Smooth muscle cell (in vitro differentiated cells): ENCODE measurements around the gene C13orf46. TPM values are rescaled to one million over a fixed set of nuclear protein-coding genes. Genes with fewer than 3 reads are reported as not detected.
A peak's percentile ranks its signal among the peaks of the same experiment; 100 is the strongest.

Experiments used
- DNase-seq: peaks from one replicate; lab custom pipeline; 2025; ENCODE audit not compliant: unreplicated experiment; lab: John Stamatoyannopoulos, UW
- H2AFZ ChIP-seq: fragments of 200-600 bp; sonication (generic); 2 replicates; pipeline ENCODE4 v1.6.0; 2016; ENCODE audit warnings: antibody characterized with exemption, low read depth, mild to moderate bottlenecking
- H3F3A ChIP-seq: fragments of 200-600 bp; sonication (generic); 2 replicates; pipeline ENCODE4 v1.6.0; 2017; ENCODE audit warnings: antibody characterized with exemption, low read depth
- H3K27ac ChIP-seq: fragments of 200-600 bp; sonication (generic); 2 replicates; pipeline ENCODE4 v1.5.1; 2016; ENCODE audit warnings: low read depth, mild to moderate bottlenecking
- H3K27me3 ChIP-seq: fragments of 200-600 bp; sonication (generic); 2 replicates; pipeline ENCODE4 v1.6.1; 2016; ENCODE audit warnings: low read depth, mild to moderate bottlenecking
- H3K36me3 ChIP-seq: fragments of 200-600 bp; sonication (generic); 2 replicates; pipeline ENCODE4 v1.5.1; 2016; ENCODE audit warnings: low read depth
- H3K4me1 ChIP-seq: fragments of 200-600 bp; sonication (generic); 2 replicates; pipeline ENCODE4 v1.5.1; 2016; ENCODE audit warnings: low read depth
- H3K4me2 ChIP-seq: fragments of 200-600 bp; sonication (generic); 2 replicates; pipeline ENCODE4 v1.6.0; 2016; ENCODE audit warnings: mild to moderate bottlenecking
- H3K4me3 ChIP-seq: fragments of 200-600 bp; sonication (generic); 2 replicates; pipeline ENCODE4 v1.5.1; 2016; ENCODE audit warnings: mild to moderate bottlenecking
- H3K79me2 ChIP-seq: fragments of 200-600 bp; sonication (generic); 2 replicates; pipeline ENCODE4 v1.6.0; 2016; ENCODE audit warnings: low read depth, mild to moderate bottlenecking
- H3K9ac ChIP-seq: fragments of 200-600 bp; sonication (generic); 2 replicates; pipeline ENCODE4 v1.6.0; 2016; ENCODE audit warnings: low read depth
- H3K9me3 ChIP-seq: fragments of 200-600 bp; sonication (generic); replicated peaks from 2 replicates; pipeline ENCODE4 v1.5.1; 2016; ENCODE audit warnings: low read depth
- H4K20me1 ChIP-seq: fragments of 200-600 bp; sonication (generic); 2 replicates; pipeline ENCODE4 v1.6.0; 2016; ENCODE audit warnings: low read depth
- WGBS: methylation state at CpG from one replicate; pipeline ENCODE4 v1.1.7; 2016; ENCODE audit warnings: low lambda C conversion rate; 5-methylcytosine and 5-hydroxymethylcytosine counted together
- polyA plus RNA-seq: library from polyadenylated mRNA; unstranded; fragments of >200 nt; fragmentation: Nextera tagmentation; extraction: Ambion mirVana; gene quantifications from 2 replicates; pipeline ENCODE4 v1.2.1, GENCODE V29; 2016
- total RNA-seq: library from RNA; depleted of rRNA; stranded (reverse); fragments of >200 nt; gene quantifications from 2 replicates; pipeline ENCODE4 v1.2.3, GENCODE V29; 2014
- TF ChIP-seq, protein P1 (sequence below): fragments of 200-600 bp; sonication (generic); IDR thresholded peaks from 2 replicates; pipeline ENCODE4 v1.5.1; 2017; ENCODE audit warnings: borderline replicate concordance, mild to moderate bottlenecking, antibody characterized with exemption; ENCODE audit not compliant: insufficient read depth, poor library complexity, severe bottlenecking

C13orf46 gene
- total and polyA plus RNA-seq, 2 experiments from 2014 or later: 0.26 to 5.8 TPM

DNA sequence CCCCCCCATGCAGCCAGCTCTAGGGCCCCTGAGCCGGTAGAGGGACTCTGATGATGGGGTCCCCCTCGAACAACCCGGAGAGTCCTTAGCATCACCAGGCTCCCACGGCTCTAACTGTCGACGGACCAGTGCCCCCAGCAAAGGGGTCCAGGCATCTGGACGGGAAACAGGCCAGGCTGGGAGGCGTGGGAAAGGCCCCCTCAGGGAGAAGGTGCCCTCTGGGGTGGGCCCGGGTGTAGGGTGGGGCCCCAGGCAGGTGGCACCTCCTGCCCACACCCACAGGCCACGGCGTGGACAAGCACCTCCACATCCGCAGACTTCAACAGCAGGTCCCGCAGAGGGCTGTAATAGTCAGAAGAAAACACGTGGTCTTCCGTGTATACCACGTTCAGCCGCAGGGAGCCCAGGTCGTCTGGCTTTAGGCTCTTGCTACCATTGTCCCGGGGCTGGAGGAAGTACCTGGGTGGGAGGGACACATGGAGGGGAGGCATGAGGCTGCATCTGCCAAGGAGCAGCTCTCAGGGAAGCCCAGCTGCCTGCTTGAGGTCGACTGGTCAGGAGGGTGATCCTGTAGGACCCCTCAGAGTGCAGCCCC, 44.7 kb upstream of the C13orf46 start:
- TF ChIP-seq, protein P1, sequence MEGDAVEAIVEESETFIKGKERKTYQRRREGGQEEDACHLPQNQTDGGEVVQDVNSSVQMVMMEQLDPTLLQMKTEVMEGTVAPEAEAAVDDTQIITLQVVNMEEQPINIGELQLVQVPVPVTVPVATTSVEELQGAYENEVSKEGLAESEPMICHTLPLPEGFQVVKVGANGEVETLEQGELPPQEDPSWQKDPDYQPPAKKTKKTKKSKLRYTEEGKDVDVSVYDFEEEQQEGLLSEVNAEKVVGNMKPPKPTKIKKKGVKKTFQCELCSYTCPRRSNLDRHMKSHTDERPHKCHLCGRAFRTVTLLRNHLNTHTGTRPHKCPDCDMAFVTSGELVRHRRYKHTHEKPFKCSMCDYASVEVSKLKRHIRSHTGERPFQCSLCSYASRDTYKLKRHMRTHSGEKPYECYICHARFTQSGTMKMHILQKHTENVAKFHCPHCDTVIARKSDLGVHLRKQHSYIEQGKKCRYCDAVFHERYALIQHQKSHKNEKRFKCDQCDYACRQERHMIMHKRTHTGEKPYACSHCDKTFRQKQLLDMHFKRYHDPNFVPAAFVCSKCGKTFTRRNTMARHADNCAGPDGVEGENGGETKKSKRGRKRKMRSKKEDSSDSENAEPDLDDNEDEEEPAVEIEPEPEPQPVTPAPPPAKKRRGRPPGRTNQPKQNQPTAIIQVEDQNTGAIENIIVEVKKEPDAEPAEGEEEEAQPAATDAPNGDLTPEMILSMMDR: no peak
- Histone ChIP-seq H3K9me3 (no peaks in the 10 kb centered on the region), H3K79me2 (no peaks in the 10 kb centered on the region), H4K20me1 (peaks cover 17% of the 10 kb centered on the region), H2AFZ (no peak overlapping the region), H3F3A (no peaks in the 10 kb centered on the region), H3K27ac (no peak overlapping the region), H3K4me1 (no peaks in the 10 kb centered on the region), H3K9ac (no peak overlapping the region), H3K36me3 (no peaks in the 10 kb centered on the region), H3K4me2 (no peak overlapping the region), H3K27me3 (no peaks in the 10 kb centered on the region), H3K4me3 (no peak overlapping the region)
- WGBS: 97% methylated on average over 20 of the region's 20 CpGs
- DNase-seq: no peak

DNA sequence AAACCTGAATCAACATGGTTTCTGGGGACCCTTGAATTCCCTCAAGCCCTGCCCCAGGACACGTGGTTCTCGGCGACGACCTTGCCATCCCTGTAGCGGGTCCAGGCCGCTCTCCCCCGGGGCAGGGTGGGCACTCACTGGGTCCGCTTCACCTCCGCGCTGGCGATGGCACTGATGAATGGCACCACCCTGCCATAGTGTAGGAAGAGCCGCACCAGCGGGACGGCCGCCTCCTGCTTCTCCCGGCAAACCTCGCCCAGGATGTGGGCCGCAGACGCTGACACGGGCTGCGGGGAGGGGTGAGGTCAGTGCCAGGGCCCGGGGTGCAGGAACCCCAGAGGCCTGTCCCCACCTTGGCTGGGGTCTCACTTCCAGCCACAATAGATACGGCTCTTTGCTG, 44.1 kb upstream of the C13orf46 start:
- Histone ChIP-seq H3K4me2 (no peak overlapping the region), H3K27ac (no peak overlapping the region), H4K20me1 (peaks cover 11% of the 10 kb centered on the region), H3K4me3 (no peak overlapping the region), H3K9ac (no peak overlapping the region), H3K9me3 (no peaks in the 10 kb centered on the region), H3K27me3 (no peaks in the 10 kb centered on the region), H3F3A (no peaks in the 10 kb centered on the region), H3K4me1 (no peaks in the 10 kb centered on the region), H2AFZ (no peak overlapping the region), H3K36me3 (no peaks in the 10 kb centered on the region), H3K79me2 (no peaks in the 10 kb centered on the region)
- DNase-seq: no peak
- TF ChIP-seq, protein P1: no peak
- WGBS: over 99% methylated on average over 23 of the region's 23 CpGs

DNA sequence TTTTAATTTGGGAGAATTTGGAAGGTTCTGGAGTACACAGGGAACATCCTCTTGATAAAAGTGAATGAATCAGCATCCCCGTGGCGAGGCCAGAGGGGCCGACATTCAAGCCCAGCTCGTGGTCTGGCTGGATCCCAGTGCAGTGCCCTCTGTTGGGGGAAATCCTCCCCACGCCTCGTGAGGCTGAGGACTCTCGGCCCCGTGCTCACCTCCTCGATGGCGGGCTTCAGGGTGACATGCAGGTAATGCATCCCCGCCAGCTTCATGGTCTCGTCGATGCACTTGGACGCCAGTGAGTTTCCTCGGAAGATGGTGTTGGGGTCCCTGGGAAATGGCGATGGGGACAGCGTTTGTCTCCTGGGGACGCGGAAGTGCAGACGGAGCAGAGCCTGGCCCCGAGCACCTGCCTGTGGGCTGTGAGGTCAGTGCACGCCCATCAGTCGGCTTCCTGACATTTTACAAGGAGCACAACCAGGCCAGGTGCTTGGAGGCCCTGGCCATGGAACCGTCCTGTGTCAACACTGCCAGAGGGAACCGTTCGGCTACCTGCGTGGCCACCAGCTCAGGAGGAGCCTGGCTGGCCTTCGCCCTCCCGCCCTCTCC, 43.3 kb upstream of the C13orf46 start:
- Histone ChIP-seq H2AFZ (no peak overlapping the region), H3K4me3 (no peak overlapping the region), H3K27ac (no peak overlapping the region), H3K9ac (no peak overlapping the region), H4K20me1 (peaks cover 11% of the 10 kb centered on the region), H3K27me3 (no peaks in the 10 kb centered on the region), H3K4me1 (no peaks in the 10 kb centered on the region), H3K36me3 (no peaks in the 10 kb centered on the region), H3K79me2 (no peaks in the 10 kb centered on the region), H3F3A (no peaks in the 10 kb centered on the region), H3K9me3 (no peaks in the 10 kb centered on the region), H3K4me2 (no peak overlapping the region)
- TF ChIP-seq, protein P1: peak; percentile 32
- 89% methylated on average over 29 of the region's 29 CpGs for WGBS
- DNase-seq: no peak
